H9 (cell line): Measurements from ENCODE around the gene MUCL3. TPM values are rescaled to one million over a fixed set of nuclear protein-coding genes. Genes with fewer than 3 reads are reported as not detected.

Source experiments
- DNase-seq: peaks from one replicate; pipeline ENCODE4 v3.0.0-alpha.2; 2017
- H2AFZ ChIP-seq: one replicate; pipeline ENCODE4 v1.6.1; 2013; ENCODE audit warnings: mild to moderate bottlenecking, low read length, control low read depth, moderate library complexity
- H2AK5ac ChIP-seq: 2 replicates; pipeline ENCODE4 v1.6.1; 2013; ENCODE audit warnings: low read length, control low read depth, mixed read lengths; ENCODE audit not compliant: insufficient read length
- H2BK120ac ChIP-seq: one replicate; pipeline ENCODE4 v1.6.1; 2013; ENCODE audit warnings: low read depth, mild to moderate bottlenecking, low read length, control low read depth, inconsistent platforms; ENCODE audit not compliant: poor library complexity, severe bottlenecking
- H2BK12ac ChIP-seq: 2 replicates; pipeline ENCODE4 v1.6.1; 2013; ENCODE audit warnings: low read length, control low read depth, mixed read lengths, low read depth; ENCODE audit not compliant: insufficient read length
- H2BK15ac ChIP-seq: 2 replicates; pipeline ENCODE4 v1.6.1; 2013; ENCODE audit warnings: low read depth, low read length, control low read depth
- H2BK20ac ChIP-seq: one replicate; pipeline ENCODE4 v1.6.1; 2013; ENCODE audit warnings: low read depth, mild to moderate bottlenecking, low read length, control low read depth, inconsistent platforms; ENCODE audit not compliant: poor library complexity, severe bottlenecking
- H2BK5ac ChIP-seq: 2 replicates; pipeline ENCODE4 v1.6.1; 2013; ENCODE audit warnings: low read length, control low read depth, mixed read lengths; ENCODE audit not compliant: insufficient read length
- H3K14ac ChIP-seq: 2 replicates; pipeline ENCODE4 v1.6.1; 2013; ENCODE audit warnings: low read length, control low read depth; ENCODE audit not compliant: insufficient read depth
- H3K18ac ChIP-seq: 2 replicates; pipeline ENCODE4 v1.6.1; 2013; ENCODE audit warnings: low read depth, mild to moderate bottlenecking, mixed read lengths, low read length, control low read depth; ENCODE audit not compliant: insufficient read length
- H3K23ac ChIP-seq: 2 replicates; pipeline ENCODE4 v1.6.1; 2013; ENCODE audit warnings: low read length, control low read depth, mixed read lengths, low read depth; ENCODE audit not compliant: insufficient read length
- H3K23me2 ChIP-seq: 2 replicates; pipeline ENCODE4 v1.6.1; 2013; ENCODE audit warnings: low read depth, mild to moderate bottlenecking, mixed read lengths, low read length, control low read depth; ENCODE audit not compliant: insufficient read length, poor library complexity, severe bottlenecking
- H3K27ac ChIP-seq: 2 replicates; pipeline ENCODE4 v1.5.1; 2013; ENCODE audit warnings: low read length, control low read depth, mixed read lengths, low read depth; ENCODE audit not compliant: insufficient read length
- H3K27me3 ChIP-seq: 2 replicates; pipeline ENCODE4 v1.6.1; 2013; ENCODE audit warnings: low read length, control low read depth, inconsistent platforms; ENCODE audit not compliant: insufficient read depth
- H3K4ac ChIP-seq: 2 replicates; pipeline ENCODE4 v1.6.1; 2013; ENCODE audit warnings: low read depth, mild to moderate bottlenecking, control low read depth, inconsistent platforms, low read length, moderate library complexity
- H3K4me1 ChIP-seq: 2 replicates; pipeline ENCODE4 v1.6.1; 2013; ENCODE audit warnings: low read length, control low read depth, inconsistent platforms; ENCODE audit not compliant: insufficient read depth
- H3K4me2 ChIP-seq: 2 replicates; pipeline ENCODE4 v1.6.1; 2013; ENCODE audit warnings: low read length, control low read depth, mixed read lengths; ENCODE audit not compliant: insufficient read length, insufficient read depth
- H3K56ac ChIP-seq: 2 replicates; pipeline ENCODE4 v1.6.1; 2013; ENCODE audit warnings: low read depth, mild to moderate bottlenecking, mixed read lengths, low read length, control low read depth; ENCODE audit not compliant: insufficient read length
- H3K79me1 ChIP-seq: 2 replicates; pipeline ENCODE4 v1.6.1; 2013; ENCODE audit warnings: low read depth, mild to moderate bottlenecking, moderate library complexity, low read length, control low read depth, inconsistent platforms; ENCODE audit not compliant: insufficient read depth, poor library complexity, severe bottlenecking
- H3K79me2 ChIP-seq: 2 replicates; pipeline ENCODE4 v1.6.1; 2013; ENCODE audit warnings: low read length, control low read depth, inconsistent platforms; ENCODE audit not compliant: insufficient read depth
- H3K9ac ChIP-seq: 2 replicates; pipeline ENCODE4 v1.6.1; 2013; ENCODE audit warnings: low read length, control low read depth, mixed read lengths; ENCODE audit not compliant: insufficient read length; ENCODE audit errors: extremely low read depth
- H3K9me3 ChIP-seq: one replicate; pipeline ENCODE4 v1.6.1; 2013; ENCODE audit warnings: low read depth, low read length, inconsistent platforms; ENCODE audit not compliant: control insufficient read depth
- H3T11ph ChIP-seq: one replicate; pipeline ENCODE4 v1.6.1; 2013; ENCODE audit warnings: mild to moderate bottlenecking, low read length, control low read depth, inconsistent platforms
- H4K20me1 ChIP-seq: one replicate; pipeline ENCODE4 v1.6.1; 2013; ENCODE audit not compliant: control insufficient read depth, insufficient read length, insufficient read depth
- H4K5ac ChIP-seq: 2 replicates; pipeline ENCODE4 v1.6.1; 2013; ENCODE audit warnings: low read depth, mild to moderate bottlenecking, mixed read lengths, low read length, control low read depth; ENCODE audit not compliant: insufficient read length
- H4K8ac ChIP-seq: replicated peaks from 2 replicates; pipeline ENCODE4 v1.6.1; 2013; ENCODE audit warnings: low read length, control low read depth, mixed read lengths, low read depth; ENCODE audit not compliant: insufficient read length
- H4K91ac ChIP-seq: 2 replicates; pipeline ENCODE4 v1.6.1; 2013; ENCODE audit warnings: low read depth, mild to moderate bottlenecking, moderate library complexity, mixed read lengths, low read length, control low read depth; ENCODE audit not compliant: insufficient read length
- H3K27ac Mint-ChIP-seq, 3 experiments: 2 replicates in 2 of 3; 3 replicates in 1 of 3; pipeline ENCODE4 v1.8.0; 2020 to 2021; ENCODE audit warnings: mixed read lengths in 3 of 3, mild to moderate bottlenecking in 1 of 3, moderate library complexity in 1 of 3
- H3K27me3 Mint-ChIP-seq: 2 replicates; pipeline ENCODE4 v1.8.0; 2021; ENCODE audit warnings: low read depth, mild to moderate bottlenecking, moderate library complexity, mixed read lengths
- H3K36me3 Mint-ChIP-seq, 3 experiments: 2 replicates in 2 of 3; 3 replicates in 1 of 3; pipeline ENCODE4 v1.8.0; 2020 to 2021; ENCODE audit warnings: low read depth in 3 of 3, mixed read lengths in 3 of 3; ENCODE audit not compliant: insufficient read depth in 1 of 3
- H3K4me1 Mint-ChIP-seq, 2 experiments: 2 replicates each; pipeline ENCODE4 v1.8.0; 2020; ENCODE audit warnings: mixed read lengths in 2 of 2
- H3K4me3 Mint-ChIP-seq, 2 experiments: 2 replicates in 1 of 2; 3 replicates in 1 of 2; pipeline ENCODE4 v1.8.0; 2020 to 2021; ENCODE audit warnings: mild to moderate bottlenecking in 2 of 2, mixed read lengths in 2 of 2, moderate library complexity in 1 of 2
- H3K9me3 Mint-ChIP-seq, 2 experiments: 2 replicates in 1 of 2; 3 replicates in 1 of 2; pipeline ENCODE4 v1.8.0; 2020; ENCODE audit warnings: mild to moderate bottlenecking in 2 of 2, mixed read lengths in 2 of 2, moderate library complexity in 1 of 2
- WGBS: extraction: QIAGEN DNeasy Blood & Tissue Kit; methylation state at CpG from one replicate; pipeline ENCODE4 v1.1.7; 2013; ENCODE audit warnings: missing lambda C conversion rate, low lambda C conversion rate, mixed read lengths; ENCODE audit not compliant: insufficient read length; ENCODE audit errors: extremely low coverage; 5-methylcytosine and 5-hydroxymethylcytosine counted together
- total RNA-seq: library from RNA; stranded (reverse); gene quantifications from 2 replicates; pipeline ENCODE4 v1.2.1, GENCODE V29; 2021
- TF ChIP-seq, protein P1 (sequence below): fragments of 200-600 bp; sonication (generic); conservative IDR thresholded peaks from 3 replicates; pipeline ENCODE4 v1.8.0; 2021; ENCODE audit warnings: antibody characterized with exemption, mild to moderate bottlenecking

The MUCL3 gene
- total RNA-seq, 1 experiment from 2014 or later: 0.15 TPM

DNA sequence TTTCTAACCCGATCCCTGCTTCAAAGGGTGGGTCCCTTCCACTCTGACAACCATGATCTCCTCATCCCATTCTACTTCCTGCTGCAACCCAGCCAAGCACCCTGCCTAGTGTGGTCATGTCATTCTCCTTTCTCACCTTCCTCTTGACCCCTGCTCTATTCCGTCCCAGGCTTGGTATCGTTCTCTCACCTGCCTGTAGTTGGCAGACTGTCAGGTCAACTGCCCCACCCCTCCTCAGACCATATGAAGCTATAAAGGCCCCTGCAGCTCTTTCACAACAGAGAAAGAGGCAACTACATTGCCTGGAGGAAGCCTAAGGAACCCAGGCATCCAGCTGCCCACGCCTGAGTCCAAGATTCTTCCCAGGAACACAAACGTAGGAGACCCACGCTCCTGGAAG is 42.7 kb downstream of the MUCL3 start, which contains the start of gene MUC21:
TSS of gene MUC21 (plus strand) at position 280 of the 400 bp plus-strand sequence. CDS start 241 bp downstream, outside the sequence.
- H3K4me3 Mint-ChIP-seq: peak within 1 kb of the TSS in 1 of 2 experiments; percentile 68; a peak in 2 of 5 replicates
- no peak within 1 kb of the TSS for H3K23ac ChIP-seq
- H3K9ac ChIP-seq: no peak within 1 kb of the TSS
- no peaks in the 10 kb centered on the region for H3K79me1 ChIP-seq
- TF ChIP-seq, protein P1, sequence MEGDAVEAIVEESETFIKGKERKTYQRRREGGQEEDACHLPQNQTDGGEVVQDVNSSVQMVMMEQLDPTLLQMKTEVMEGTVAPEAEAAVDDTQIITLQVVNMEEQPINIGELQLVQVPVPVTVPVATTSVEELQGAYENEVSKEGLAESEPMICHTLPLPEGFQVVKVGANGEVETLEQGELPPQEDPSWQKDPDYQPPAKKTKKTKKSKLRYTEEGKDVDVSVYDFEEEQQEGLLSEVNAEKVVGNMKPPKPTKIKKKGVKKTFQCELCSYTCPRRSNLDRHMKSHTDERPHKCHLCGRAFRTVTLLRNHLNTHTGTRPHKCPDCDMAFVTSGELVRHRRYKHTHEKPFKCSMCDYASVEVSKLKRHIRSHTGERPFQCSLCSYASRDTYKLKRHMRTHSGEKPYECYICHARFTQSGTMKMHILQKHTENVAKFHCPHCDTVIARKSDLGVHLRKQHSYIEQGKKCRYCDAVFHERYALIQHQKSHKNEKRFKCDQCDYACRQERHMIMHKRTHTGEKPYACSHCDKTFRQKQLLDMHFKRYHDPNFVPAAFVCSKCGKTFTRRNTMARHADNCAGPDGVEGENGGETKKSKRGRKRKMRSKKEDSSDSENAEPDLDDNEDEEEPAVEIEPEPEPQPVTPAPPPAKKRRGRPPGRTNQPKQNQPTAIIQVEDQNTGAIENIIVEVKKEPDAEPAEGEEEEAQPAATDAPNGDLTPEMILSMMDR: no peak
- no peak within 1 kb of the TSS for H3K4me2 ChIP-seq
- H4K8ac ChIP-seq: no peak within 1 kb of the TSS
- no peak within 1 kb of the TSS for H3K4ac ChIP-seq
- no peak within 1 kb of the TSS for H2BK5ac ChIP-seq
- no peaks in the 10 kb centered on the region for H3K9me3 ChIP-seq
- WGBS: no CpG with 5 or more reads among the region's 6 CpGs
- no peak within 1 kb of the TSS; a peak in 1 of 7 replicates for H3K27ac Mint-ChIP-seq
- H3K23me2 ChIP-seq: no peaks in the 10 kb centered on the region
- no peaks in the 10 kb centered on the region for H3K27me3 ChIP-seq
- no peaks in the 10 kb centered on the region for H3K36me3 Mint-ChIP-seq
- H3K14ac ChIP-seq: no peak within 1 kb of the TSS
- H3K4me1 ChIP-seq: no peaks in the 10 kb centered on the region
- H2AK5ac ChIP-seq: no peak within 1 kb of the TSS
- H3K27me3 Mint-ChIP-seq: peaks cover 11% of the 10 kb centered on the region
- no peak within 1 kb of the TSS for H2BK12ac ChIP-seq
- no peak within 1 kb of the TSS for H3T11ph ChIP-seq
- H4K91ac ChIP-seq: no peak within 1 kb of the TSS
- no peak within 1 kb of the TSS for H2AFZ ChIP-seq
- no peak within 1 kb of the TSS for H2BK120ac ChIP-seq
- no peak within 1 kb of the TSS for H3K56ac ChIP-seq
- H3K18ac ChIP-seq: no peak within 1 kb of the TSS
- DNase-seq: no peak
- H3K79me2 ChIP-seq: no peaks in the 10 kb centered on the region
- H3K4me1 Mint-ChIP-seq: peaks cover 17 to 18% of the 10 kb centered on the region in 2 experiments
- H3K9me3 Mint-ChIP-seq: no peaks in the 10 kb centered on the region
- H2BK15ac ChIP-seq: no peak within 1 kb of the TSS
- no peak within 1 kb of the TSS for H3K27ac ChIP-seq
- no peak within 1 kb of the TSS for H4K5ac ChIP-seq
- no peaks in the 10 kb centered on the region for H4K20me1 ChIP-seq
- no peak within 1 kb of the TSS for H2BK20ac ChIP-seq
